ENCODE results near the gene TBC1D2B.
"Not testable (repeated sequence)": the region's sequence is repeated elsewhere in the genome, so short reads cannot be mapped to it uniquely, and the experiment has no call there.

Gene TBC1D2B

GRCh38 chr15:77998592-77998991 is 78.9 kb downstream of the TBC1D2B start:
- no peak for DNase-seq

GRCh38 chr15:77997761-77998554 is 79.6 kb downstream of the TBC1D2B start:
- not testable (repeated sequence) for DNase-seq

GRCh38 chr15:77997221-77997620 is 80.3 kb downstream of the TBC1D2B start:
- not testable (repeated sequence) for DNase-seq

- DNase-seq = not testable (repeated sequence)
Observed at GRCh38 chr15:77996713-77997171, 80.8 kb downstream of the TBC1D2B start.

- DNase-seq = not testable (repeated sequence)
Observed at GRCh38 chr15:77996226-77996625, 81.3 kb downstream of the TBC1D2B start.

- not testable (repeated sequence) for DNase-seq
Observed at GRCh38 chr15:77995537-77995918, 82.0 kb downstream of the TBC1D2B start.

- DNase-seq = not testable (repeated sequence)
Observed at GRCh38 chr15:77994893-77995536, 82.5 kb downstream of the TBC1D2B start.

GRCh38 chr15:77993970-77994693 is 83.4 kb downstream of the TBC1D2B start:
- not testable (repeated sequence) for DNase-seq

- no peak for DNase-seq
Observed at GRCh38 chr15:77993374-77993911, 84.1 kb downstream of the TBC1D2B start.

- DNase-seq = no peak
Observed at GRCh38 chr15:77992356-77993222, 84.9 kb downstream of the TBC1D2B start.

- DNase-seq = not testable (repeated sequence)
Observed at GRCh38 chr15:77991658-77992201, 85.8 kb downstream of the TBC1D2B start.

GRCh38 chr15:77991029-77991406 is 86.5 kb downstream of the TBC1D2B start:
- no peak for DNase-seq

- DNase-seq = no peak
Observed at GRCh38 chr15:77989296-77990143, 88.0 kb downstream of the TBC1D2B start.

- DNase-seq = no peak
Observed at GRCh38 chr15:77988347-77989295, 88.9 kb downstream of the TBC1D2B start.

- DNase-seq = not testable (repeated sequence)
Observed at GRCh38 chr15:77987765-77988136, 89.8 kb downstream of the TBC1D2B start.

- no peak for DNase-seq
Observed at GRCh38 chr15:77986891-77987764, 90.4 kb downstream of the TBC1D2B start.

GRCh38 chr15:77985931-77986480 is 91.5 kb downstream of the TBC1D2B start:
- no peak for DNase-seq

Data from NCI-H2227 treated with DMSO at 0.1 percent for 48 hours (cell line).